Activated T-cell treated with anti-CD3 and anti-CD28 coated beads for 4 hours (primary cell): Measurements from ENCODE around the gene ETS1.

ENCODE experiments used
- DNase-seq: peaks from one replicate; pipeline ENCODE4 v3.0.0-alpha.2; 2020

ETS1 gene

GRCh38 chr11:128497776-128498095 is 89.6 kb downstream of the ETS1 start:
- DNase-seq = no peak

DNA sequence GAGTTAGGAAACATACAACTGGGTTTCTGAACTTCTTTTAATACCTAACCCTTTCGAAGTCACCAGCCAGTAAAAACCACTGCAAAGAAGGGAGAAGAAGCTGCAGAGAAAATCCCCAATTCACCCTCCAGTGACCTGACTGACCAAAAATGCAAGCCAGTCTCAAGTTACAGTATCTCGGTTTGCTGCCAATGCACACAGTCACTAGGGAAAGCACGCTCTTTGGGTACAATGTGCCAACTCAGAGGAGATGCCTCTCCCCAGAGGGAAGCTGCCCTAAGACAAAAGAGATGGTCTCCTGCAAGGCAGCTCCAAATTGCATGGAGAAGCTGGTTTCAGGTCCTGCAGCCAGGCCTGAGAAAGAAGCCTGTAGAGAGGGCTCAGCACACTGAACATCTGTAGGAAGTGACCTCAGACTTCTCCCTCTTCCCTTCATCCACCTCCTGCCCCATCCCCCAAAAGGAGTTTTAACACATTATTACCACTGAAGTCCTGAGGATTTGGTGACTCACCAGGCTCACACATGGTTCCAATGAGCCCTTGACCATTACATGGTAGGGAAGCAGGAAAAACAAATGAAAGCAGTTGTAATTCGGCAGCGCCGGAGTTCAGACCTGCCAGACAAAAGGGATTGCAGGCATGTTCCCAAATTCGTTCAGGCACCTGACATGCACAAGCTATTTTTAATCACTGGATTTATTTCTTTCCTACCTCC is 90.1 kb downstream of the ETS1 start:
- no peak for DNase-seq

GRCh38 chr11:128496692-128497060 is 90.7 kb downstream of the ETS1 start:
- DNase-seq = no peak

DNA sequence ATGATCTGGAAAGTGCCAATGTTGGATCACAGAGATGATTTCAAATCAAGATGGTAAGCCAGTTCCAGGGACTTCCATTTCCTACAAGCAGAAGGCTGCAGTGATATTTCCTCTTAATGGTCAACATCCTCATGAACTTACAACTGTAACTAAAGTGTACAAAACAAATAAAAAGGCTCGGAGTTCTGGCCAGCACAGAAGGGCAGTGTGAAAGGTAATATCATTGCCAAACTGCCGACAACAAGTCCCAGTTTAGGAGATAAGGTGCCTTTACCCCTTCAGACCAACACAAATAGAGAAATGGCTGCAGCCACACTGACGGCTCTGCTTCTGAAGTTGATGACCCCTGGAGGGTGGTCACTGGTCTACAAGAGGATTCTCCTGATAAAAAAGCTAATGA is 91.1 kb downstream of the ETS1 start:
- DNase-seq = no peak

DNA sequence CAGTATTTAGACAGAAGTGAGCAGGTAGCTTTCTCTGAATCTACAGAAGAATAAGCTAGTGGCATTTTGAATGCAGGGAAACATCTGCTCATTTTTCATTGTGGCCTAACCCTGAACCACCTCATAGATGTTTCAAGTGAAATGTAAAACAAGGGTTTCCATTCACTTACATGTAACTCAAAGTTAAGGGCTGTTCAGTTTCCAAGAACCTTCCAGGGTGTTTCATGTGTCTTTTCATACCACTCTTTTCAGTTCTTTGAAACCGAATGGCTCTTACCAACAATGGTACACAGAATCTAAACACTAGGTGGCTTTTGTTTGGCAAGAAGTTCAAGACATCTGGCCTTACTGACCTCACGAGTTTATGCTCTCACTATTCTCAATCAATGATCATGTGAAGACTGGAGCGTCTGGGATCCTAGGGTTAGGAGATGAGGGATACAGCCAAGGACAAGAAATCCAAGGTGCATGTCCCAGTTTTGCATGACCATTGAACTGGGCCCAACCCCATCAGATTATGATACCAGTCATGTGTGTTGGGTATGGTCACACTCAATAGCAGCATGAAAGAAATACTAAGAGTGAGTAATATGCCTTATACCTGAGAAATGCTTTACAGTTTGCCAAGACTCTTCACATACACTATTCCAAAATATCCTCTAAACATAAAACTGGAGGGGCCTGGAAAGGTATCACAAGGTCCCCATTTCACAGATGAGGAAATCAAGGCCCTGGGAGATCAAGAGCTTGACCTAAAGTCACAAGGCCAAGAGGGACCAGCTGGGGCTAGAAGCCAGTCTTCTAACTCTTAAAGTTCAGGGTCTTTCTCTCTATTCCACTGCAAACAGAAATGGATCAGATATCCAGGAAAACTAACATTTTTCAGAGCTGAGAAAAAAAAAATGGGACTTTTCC is 92.7 kb downstream of the ETS1 start:
- DNase-seq = no peak

- no peak for DNase-seq
These were observed 93.8 kb downstream of the ETS1 start for GRCh38 chr11:128493570-128493965.

GRCh38 chr11:128492903-128493569 is 94.3 kb downstream of the ETS1 start:
- no peak for DNase-seq

DNA sequence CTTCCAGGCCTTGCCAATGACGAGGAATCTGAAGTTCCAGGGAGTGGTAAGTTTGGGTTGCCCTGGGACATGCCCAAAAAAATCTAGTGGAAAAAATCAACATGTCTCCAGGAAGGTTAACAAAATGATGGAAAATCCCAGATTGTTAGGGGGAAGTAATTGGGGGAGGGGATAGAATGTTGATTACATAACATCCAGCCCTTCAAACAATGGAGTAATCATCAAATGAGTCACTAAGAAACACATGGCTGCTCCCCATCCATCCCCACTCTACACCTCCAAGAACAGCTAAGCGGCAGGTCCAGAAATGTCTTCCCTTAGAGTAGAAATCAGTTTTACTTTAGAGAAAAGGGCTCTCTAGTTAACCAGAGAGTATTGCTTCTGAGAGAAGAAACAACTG is 94.9 kb downstream of the ETS1 start:
- DNase-seq = no peak

GRCh38 chr11:128491195-128491936 is 96.0 kb downstream of the ETS1 start:
- DNase-seq = no peak

DNA sequence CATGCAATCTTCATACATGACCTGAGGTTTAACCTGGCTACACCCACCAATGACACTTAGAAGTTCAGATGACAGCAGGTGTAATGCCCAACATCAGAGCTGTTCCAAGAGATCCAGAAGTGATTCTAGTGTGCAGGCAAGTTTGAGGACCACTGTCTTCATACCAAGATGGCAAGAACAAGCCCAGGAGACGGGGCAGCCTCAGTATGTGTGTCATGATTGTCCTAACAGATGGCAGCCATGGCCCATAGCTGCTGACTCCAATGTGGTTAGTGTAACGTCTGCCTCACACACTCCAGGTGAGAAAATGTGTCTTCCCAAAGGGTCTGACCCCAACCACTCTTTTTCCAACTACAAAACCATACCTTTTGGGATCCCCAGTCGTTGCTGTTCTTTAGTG is 97.3 kb downstream of the ETS1 start:
- DNase-seq = no peak

DNA sequence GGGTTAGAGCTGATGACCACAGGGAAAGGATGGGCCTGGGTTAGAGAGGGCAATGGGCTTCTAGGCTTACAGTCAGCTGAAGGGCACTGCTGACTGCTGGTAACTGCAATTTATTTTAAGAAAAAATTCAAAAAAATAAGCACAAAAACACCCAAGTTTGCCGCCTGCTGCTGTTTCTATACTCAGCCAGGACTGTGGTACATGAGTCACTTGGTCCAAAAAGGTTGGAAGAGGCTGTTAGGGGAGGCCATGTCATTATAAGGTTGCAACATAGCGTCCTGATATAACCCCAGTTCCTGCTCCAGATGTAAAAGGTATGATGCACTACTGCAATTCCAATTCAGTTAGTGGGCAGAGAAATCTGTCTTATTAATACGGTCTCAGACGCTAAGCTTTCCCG is 98.9 kb downstream of the ETS1 start:
- DNase-seq = no peak

DNA sequence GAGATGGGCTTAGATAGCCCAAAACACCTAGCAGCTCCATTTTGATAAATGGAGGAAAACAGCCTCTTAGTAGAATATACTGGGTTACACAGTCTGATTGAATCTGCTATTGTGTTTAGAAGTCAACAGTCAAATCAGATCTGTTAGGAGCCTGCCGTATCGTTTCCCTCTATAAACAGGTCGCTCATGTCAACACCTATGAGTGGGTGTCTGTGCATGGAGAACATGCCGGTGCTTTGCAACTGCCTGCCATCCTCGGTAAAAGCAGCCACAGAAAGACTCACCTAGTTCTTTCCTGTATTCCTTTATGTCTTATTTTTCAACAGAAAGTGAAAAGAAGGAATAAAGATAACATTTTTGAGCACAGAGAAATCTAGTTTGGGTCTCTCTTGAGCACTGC is 99.4 kb downstream of the ETS1 start:
- DNase-seq = no peak

- no peak for DNase-seq
These were observed 103.2 kb downstream of the ETS1 start for GRCh38 chr11:128484172-128484571.

- DNase-seq = no peak
These were observed 104.1 kb downstream of the ETS1 start for GRCh38 chr11:128483211-128483788.

DNA sequence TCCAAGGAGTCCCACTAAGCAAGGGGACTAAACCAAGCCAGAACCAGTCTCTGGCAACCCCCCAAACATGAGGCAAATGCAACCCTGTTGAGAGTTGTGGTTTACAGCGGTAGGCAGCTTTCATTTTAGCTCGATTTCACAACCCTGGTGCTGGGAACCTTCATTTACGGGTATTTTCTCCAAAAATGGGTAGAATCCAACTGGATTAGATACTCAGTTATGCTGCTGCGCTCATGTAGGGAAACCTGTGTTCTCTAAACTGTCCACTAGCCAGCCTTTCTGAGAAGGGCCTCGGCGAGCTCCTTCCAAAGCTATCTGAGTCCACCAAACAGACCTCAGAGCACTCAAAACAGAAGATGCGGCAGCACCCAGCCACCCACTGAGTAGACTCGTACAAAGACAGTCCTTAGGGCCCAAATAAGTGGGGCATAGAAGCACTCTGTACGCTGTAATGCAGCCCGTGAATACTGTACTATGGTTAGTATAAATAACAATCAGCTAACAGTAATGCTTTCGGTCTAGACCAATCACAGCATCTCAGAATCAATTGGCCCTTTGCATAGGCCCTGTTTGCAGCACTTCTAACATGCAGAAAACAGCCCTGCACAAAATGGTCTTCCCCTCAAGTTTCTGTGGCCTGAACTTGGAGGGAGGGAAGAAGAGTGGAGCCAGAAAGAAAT is 104.7 kb downstream of the ETS1 start:
- DNase-seq = no peak

- DNase-seq = no peak
These were observed 105.3 kb downstream of the ETS1 start for GRCh38 chr11:128482092-128482491.

GRCh38 chr11:128481135-128481534 is 106.2 kb downstream of the ETS1 start:
- DNase-seq = no peak

DNA sequence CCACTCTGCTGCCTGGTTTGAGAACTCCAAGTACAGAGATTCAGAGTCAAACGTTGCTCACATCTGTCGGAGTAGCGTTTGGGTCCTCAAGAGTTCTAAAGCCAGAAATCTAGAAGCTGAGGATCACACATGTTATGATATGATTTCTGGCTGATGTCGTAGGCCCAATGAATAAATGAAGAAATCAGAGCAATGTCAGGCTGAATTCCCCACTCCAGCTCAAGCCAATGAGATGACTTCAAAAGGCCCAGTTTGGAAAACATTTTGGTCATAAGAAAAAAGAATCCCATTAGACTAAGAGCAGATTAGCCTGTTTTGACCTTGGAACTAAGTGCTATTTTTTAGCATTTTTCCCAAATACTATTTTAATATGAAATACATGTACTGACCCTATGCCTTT is 106.7 kb downstream of the ETS1 start:
- DNase-seq = no peak

GRCh38 chr11:128480066-128480465 is 107.3 kb downstream of the ETS1 start:
- DNase-seq = no peak

GRCh38 chr11:128479144-128479543 is 108.2 kb downstream of the ETS1 start:
- no peak for DNase-seq

DNA sequence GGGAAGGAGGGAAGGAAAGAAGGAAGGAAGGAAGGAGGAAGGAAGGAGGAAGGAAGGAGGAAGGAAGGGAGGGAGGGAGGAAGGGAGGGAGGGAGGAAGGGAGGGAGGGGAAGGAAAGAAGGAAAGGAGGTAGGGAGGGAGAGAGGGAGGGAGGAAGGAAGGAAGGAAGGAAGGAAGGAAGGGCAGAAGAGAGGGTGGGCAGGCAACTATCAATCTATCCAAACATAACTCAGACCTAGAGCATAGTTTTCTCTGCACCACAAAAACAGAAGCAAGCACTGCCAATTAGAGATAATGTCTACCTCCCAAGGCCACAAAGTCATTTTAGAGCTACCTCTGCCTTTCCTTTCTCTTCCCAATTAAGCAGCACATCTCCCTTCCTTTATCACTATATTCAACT is 109.1 kb downstream of the ETS1 start:
- DNase-seq = no peak

DNA sequence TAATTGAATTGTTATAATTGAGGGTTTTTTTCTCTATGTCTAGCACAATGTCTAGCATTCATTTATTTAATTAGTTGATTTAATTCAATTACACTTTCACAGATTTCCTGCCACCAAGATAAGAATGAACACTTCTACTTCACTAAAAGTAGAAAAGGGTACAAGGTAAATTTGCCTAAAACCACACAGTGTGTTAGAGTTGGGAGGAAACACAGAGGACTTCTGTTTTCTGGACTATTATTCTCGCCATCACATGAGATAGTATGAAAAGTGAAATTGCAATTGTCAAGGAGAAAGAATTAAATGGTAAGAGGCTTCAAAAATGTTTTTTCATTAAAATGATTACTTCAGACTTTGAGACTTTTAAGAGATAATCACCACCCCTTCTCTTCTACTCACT is 109.5 kb downstream of the ETS1 start:
- DNase-seq = no peak
